Trophoblast cell (in vitro differentiated cells and primary cell): Measurements from ENCODE around the gene PTPRM.

Experiments used
- DNase-seq, 2 donors: peaks; one replicate each; pipeline ENCODE4 v3.0.0-alpha.2; 2016
- H2AFZ ChIP-seq: 2 replicates; pipeline ENCODE4 v1.6.1; 2013; ENCODE audit warnings: low read length, moderate library complexity, mild to moderate bottlenecking; ENCODE audit not compliant: insufficient read depth, poor library complexity
- H2AK5ac ChIP-seq: 2 replicates; pipeline ENCODE4 v1.6.1; 2013; ENCODE audit warnings: mild to moderate bottlenecking, low read length
- H2BK120ac ChIP-seq: 2 replicates; pipeline ENCODE4 v1.6.1; 2013; ENCODE audit warnings: low read length, mild to moderate bottlenecking, moderate library complexity; ENCODE audit not compliant: insufficient read depth, poor library complexity
- H2BK12ac ChIP-seq: 2 replicates; pipeline ENCODE4 v1.6.1; 2013; ENCODE audit warnings: mild to moderate bottlenecking, low read length, moderate library complexity
- H2BK5ac ChIP-seq: 2 replicates; pipeline ENCODE4 v1.6.1; 2013; ENCODE audit warnings: low read length, low read depth, moderate library complexity, mild to moderate bottlenecking; ENCODE audit not compliant: poor library complexity
- H3K14ac ChIP-seq: 2 replicates; pipeline ENCODE4 v1.6.1; 2013; ENCODE audit warnings: mild to moderate bottlenecking, low read length
- H3K18ac ChIP-seq: 2 replicates; pipeline ENCODE4 v1.6.1; 2013; ENCODE audit warnings: mild to moderate bottlenecking, low read length
- H3K23ac ChIP-seq: 2 replicates; pipeline ENCODE4 v1.6.1; 2013; ENCODE audit warnings: low read length
- H3K27ac ChIP-seq: 2 replicates; pipeline ENCODE4 v1.5.1; 2013; ENCODE audit warnings: low read depth, mild to moderate bottlenecking, inconsistent platforms, low read length, moderate library complexity
- H3K27me3 ChIP-seq: 2 replicates; pipeline ENCODE4 v1.6.1; 2013; ENCODE audit warnings: inconsistent platforms, mild to moderate bottlenecking, low read length, moderate library complexity; ENCODE audit not compliant: insufficient read depth
- H3K36me3 ChIP-seq, 2 experiments: 1 replicate in 1 of 2; 2 replicates in 1 of 2; pipeline ENCODE4 v1.6.1; 2013; ENCODE audit warnings: low read length in 2 of 2, mild to moderate bottlenecking in 2 of 2, moderate library complexity in 1 of 2; ENCODE audit not compliant: insufficient read depth in 2 of 2, control insufficient read depth in 1 of 2
- H3K4ac ChIP-seq: 2 replicates; pipeline ENCODE4 v1.6.1; 2013; ENCODE audit warnings: low read depth, mild to moderate bottlenecking, low read length, moderate library complexity
- H3K4me1 ChIP-seq, 2 experiments: 1 replicate in 1 of 2; 2 replicates in 1 of 2; pipeline ENCODE4 v1.6.1; 2013; ENCODE audit warnings: low read length in 2 of 2, mild to moderate bottlenecking in 2 of 2, moderate library complexity in 1 of 2; ENCODE audit not compliant: insufficient read depth in 2 of 2, control insufficient read depth in 1 of 2
- H3K4me2 ChIP-seq: 2 replicates; pipeline ENCODE4 v1.6.1; 2013; ENCODE audit warnings: inconsistent platforms, mild to moderate bottlenecking, low read length, moderate library complexity
- H3K4me3 ChIP-seq: 2 replicates; pipeline ENCODE4 v1.5.1; 2013; ENCODE audit warnings: mild to moderate bottlenecking, low read depth, low read length, inconsistent platforms
- H3K79me1 ChIP-seq: one replicate; pipeline ENCODE4 v1.6.1; 2013; ENCODE audit warnings: low read length
- H3K79me2 ChIP-seq: 2 replicates; pipeline ENCODE4 v1.6.1; 2013; ENCODE audit warnings: low read length, mild to moderate bottlenecking; ENCODE audit not compliant: control insufficient read depth, insufficient read depth, poor library complexity
- H3K9ac ChIP-seq: 2 replicates; pipeline ENCODE4 v1.6.1; 2013; ENCODE audit warnings: mild to moderate bottlenecking, low read length
- H3K9me3 ChIP-seq: 2 replicates; pipeline ENCODE4 v1.6.1; 2013; ENCODE audit warnings: low read depth, mild to moderate bottlenecking, control low read depth, inconsistent platforms, low read length; ENCODE audit not compliant: insufficient read depth
- H4K12ac ChIP-seq: 2 replicates; pipeline ENCODE4 v1.6.1; 2013; ENCODE audit warnings: low read depth, mild to moderate bottlenecking, low read length, moderate library complexity
- H4K8ac ChIP-seq: 2 replicates; pipeline ENCODE4 v1.6.1; 2013; ENCODE audit warnings: low read depth, mild to moderate bottlenecking, low read length, moderate library complexity
- H4K91ac ChIP-seq: one replicate; pipeline ENCODE4 v1.6.1; 2013; ENCODE audit warnings: low read depth, mild to moderate bottlenecking, low read length, moderate library complexity
- WGBS: extraction: QIAGEN DNeasy Blood & Tissue Kit; methylation state at CpG from one replicate; pipeline ENCODE4 v1.1.7; 2013; ENCODE audit warnings: missing lambda C conversion rate; ENCODE audit not compliant: insufficient read length, insufficient coverage; ENCODE audit errors: extremely low coverage; 5-methylcytosine and 5-hydroxymethylcytosine counted together

Gene PTPRM

GRCh38 chr18:8081872-8082553 is 514.9 kb downstream of the PTPRM start:
- Histone ChIP-seq H2AFZ (no peak overlapping the region), H4K8ac (no peak overlapping the region), H3K27me3 (no peaks in the 10 kb centered on the region), H3K14ac (no peak overlapping the region), H3K18ac (no peak overlapping the region), H4K12ac (no peak overlapping the region), H3K4me1 (no peaks in the 10 kb centered on the region), H3K9ac (no peak overlapping the region), H3K79me2 (no peaks in the 10 kb centered on the region), H2AK5ac (no peak overlapping the region), H2BK5ac (no peak overlapping the region), H3K27ac (no peak overlapping the region), H3K23ac (no peak overlapping the region), H3K79me1 (no peaks in the 10 kb centered on the region), H3K4me2 (no peak overlapping the region), H2BK120ac (no peak overlapping the region), H3K36me3 (peaks cover 0 to 1% of the 10 kb centered on the region in 2 experiments), H4K91ac (no peak overlapping the region), H2BK12ac (no peak overlapping the region), H3K9me3 (no peaks in the 10 kb centered on the region), H3K4ac (no peak overlapping the region), H3K4me3 (no peak overlapping the region)
- DNase-seq: no peak
- WGBS: no CpG with 5 or more reads among the region's 3 CpGs

- Histone ChIP-seq H4K91ac (no peak overlapping the region), H3K36me3 (peaks cover 0 to 1% of the 10 kb centered on the region in 2 experiments), H3K27ac (no peak overlapping the region), H2AK5ac (no peak overlapping the region), H4K8ac (no peak overlapping the region), H2AFZ (no peak overlapping the region), H3K4me3 (no peak overlapping the region), H2BK5ac (no peak overlapping the region), H3K18ac (no peak overlapping the region), H3K79me1 (no peaks in the 10 kb centered on the region), H2BK120ac (no peak overlapping the region), H4K12ac (no peak overlapping the region), H3K4me1 (no peaks in the 10 kb centered on the region), H3K9me3 (no peaks in the 10 kb centered on the region), H3K4ac (no peak overlapping the region), H3K14ac (no peak overlapping the region), H3K23ac (no peak overlapping the region), H2BK12ac (no peak overlapping the region), H3K9ac (no peak overlapping the region), H3K79me2 (no peaks in the 10 kb centered on the region), H3K4me2 (no peak overlapping the region), H3K27me3 (no peaks in the 10 kb centered on the region)
- WGBS: no CpG with 5 or more reads among the region's 7 CpGs
- peak; percentile 42 to 81 for DNase-seq
Measured at GRCh38 chr18:8084160-8084559, 517.0 kb downstream of the PTPRM start.

DNA sequence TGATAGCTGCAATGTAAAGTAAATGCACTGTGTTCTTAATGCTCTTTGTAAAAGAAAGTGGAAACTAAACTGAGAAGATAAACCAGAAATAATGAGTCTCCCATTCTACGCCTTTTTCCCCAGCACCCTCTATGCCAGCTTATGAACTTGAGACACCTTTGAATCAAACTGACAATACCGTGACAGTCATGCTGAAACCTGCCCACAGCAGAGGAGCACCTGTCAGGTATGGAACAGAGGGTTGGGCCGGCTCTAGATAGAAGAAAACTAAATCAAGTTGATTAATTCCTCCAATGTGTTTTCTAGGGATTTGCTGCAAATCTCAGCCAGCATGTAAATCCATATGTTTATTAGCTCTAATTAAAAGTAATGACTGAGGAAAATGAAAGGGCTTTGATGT is 521.5 kb downstream of the PTPRM start:
- Histone ChIP-seq H3K4me1 (no peaks in the 10 kb centered on the region), H3K9me3 (no peaks in the 10 kb centered on the region), H2BK12ac (no peak overlapping the region), H2AFZ (no peak overlapping the region), H3K4me3 (no peak overlapping the region), H3K36me3 (peaks cover 0 to 1% of the 10 kb centered on the region in 2 experiments), H3K27me3 (no peaks in the 10 kb centered on the region), H2BK5ac (no peak overlapping the region), H4K91ac (no peak overlapping the region), H3K4me2 (no peak overlapping the region), H4K8ac (no peak overlapping the region), H4K12ac (no peak overlapping the region), H3K79me2 (no peaks in the 10 kb centered on the region), H2AK5ac (no peak overlapping the region), H3K27ac (no peak overlapping the region), H3K9ac (no peak overlapping the region), H3K23ac (no peak overlapping the region), H3K14ac (no peak overlapping the region), H3K18ac (no peak overlapping the region), H3K79me1 (no peaks in the 10 kb centered on the region), H2BK120ac (no peak overlapping the region), H3K4ac (no peak overlapping the region)
- no peak for DNase-seq
- no CpG with 5 or more reads among the region's 3 CpGs for WGBS

DNA sequence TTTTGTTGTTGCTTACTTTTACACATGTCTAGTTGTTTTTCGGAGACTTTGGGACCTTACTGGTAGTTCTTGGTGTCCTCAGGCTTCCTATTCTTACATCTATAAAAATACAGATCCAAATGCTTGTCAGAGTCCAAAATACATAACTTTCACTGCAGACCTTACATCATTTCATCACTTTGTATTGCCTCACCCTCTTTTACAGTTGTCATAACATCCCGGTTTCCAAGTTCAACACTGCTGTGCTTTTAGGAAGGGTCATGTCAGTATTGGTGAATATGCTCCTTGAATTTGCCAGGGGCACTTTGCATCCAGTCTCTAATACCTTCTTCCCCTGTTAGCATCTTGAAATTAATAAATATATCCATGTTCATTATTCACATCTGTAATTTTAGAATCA is 523.9 kb downstream of the PTPRM start:
- H4K12ac ChIP-seq: no peak overlapping the region
- no peak overlapping the region for H3K18ac ChIP-seq
- H3K36me3 ChIP-seq: peaks cover 0 to 1% of the 10 kb centered on the region in 2 experiments
- H3K4me3 ChIP-seq: no peak overlapping the region
- no peak overlapping the region for H2BK120ac ChIP-seq
- H3K9me3 ChIP-seq: no peaks in the 10 kb centered on the region
- no peak overlapping the region for H2BK12ac ChIP-seq
- H2BK5ac ChIP-seq: no peak overlapping the region
- no peak overlapping the region for H3K4me2 ChIP-seq
- H4K91ac ChIP-seq: no peak overlapping the region
- no CpG with 5 or more reads among the region's 2 CpGs for WGBS
- H3K79me2 ChIP-seq: no peaks in the 10 kb centered on the region
- no peak overlapping the region for H3K4ac ChIP-seq
- no peaks in the 10 kb centered on the region for H3K79me1 ChIP-seq
- no peak overlapping the region for H3K9ac ChIP-seq
- H3K23ac ChIP-seq: no peak overlapping the region
- no peak for DNase-seq
- no peak overlapping the region for H2AK5ac ChIP-seq
- H3K27ac ChIP-seq: no peak overlapping the region
- H3K27me3 ChIP-seq: no peaks in the 10 kb centered on the region
- H3K4me1 ChIP-seq: no peaks in the 10 kb centered on the region
- no peak overlapping the region for H4K8ac ChIP-seq
- no peak overlapping the region for H2AFZ ChIP-seq
- no peak overlapping the region for H3K14ac ChIP-seq
